ENCODE data around the gene IRF2BPL.

Gene IRF2BPL

DNA sequence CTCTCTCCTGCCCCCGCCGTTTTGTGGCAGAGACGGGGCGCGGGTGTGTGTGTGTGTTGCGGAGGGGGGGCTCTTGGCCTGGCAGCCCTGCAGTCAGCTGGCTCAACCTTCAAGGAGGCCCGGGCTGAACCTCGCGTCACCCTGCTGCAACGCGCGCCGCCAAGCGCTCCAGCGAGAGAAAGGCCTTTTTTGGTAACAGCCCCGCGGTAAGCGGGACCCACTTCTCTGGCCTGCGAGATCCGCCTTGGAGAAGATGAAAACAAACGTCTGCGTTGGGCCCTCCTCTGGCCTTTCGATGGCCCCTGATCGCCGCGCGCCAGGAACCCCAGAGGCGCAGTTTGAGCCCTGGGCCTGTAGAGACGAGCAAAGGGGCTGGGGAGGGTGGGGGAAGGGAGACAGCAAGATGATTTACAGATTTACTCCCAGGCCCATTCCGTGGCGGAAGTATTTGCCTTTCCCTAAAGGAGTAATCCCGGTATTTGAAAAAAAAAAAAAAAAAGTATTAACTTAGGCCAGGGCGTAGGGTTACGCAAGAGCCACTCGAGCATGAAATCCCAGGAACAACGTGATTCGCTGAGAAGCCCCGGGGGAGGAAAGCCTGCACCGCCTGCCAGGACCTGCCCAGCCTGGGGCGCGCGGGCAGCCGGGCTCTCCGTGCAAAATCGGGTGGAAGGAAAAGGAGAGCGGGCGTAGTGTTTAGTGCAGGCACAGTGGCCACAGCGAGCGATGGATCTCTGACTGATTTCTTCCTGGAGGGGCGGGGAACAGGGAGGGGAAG lies 4.5 kb upstream of the IRF2BPL start:
- peak; percentile 59 to 76 for DNase-seq (ENCODE audit: low read depth in 1 of 2, low spot score in 1 of 2)
- Histone ChIP-seq H3K4me3 (replicated peaks; ENCODE audit: insufficient read depth, low read length) (peak overlapping the region; percentile 42), H3K27me3 (ENCODE audit: insufficient read depth, poor library complexity, severe bottlenecking) (no peaks in the 10 kb centered on the region), H3K27ac (replicated peaks) (peak overlapping the region; percentile 91)
- TF ChIP-seq POLR2AphosphoS5 (IDR thresholded peaks at IDR 0.05; ENCODE audit: low read depth) (no peak), SPI1 (IDR thresholded peaks at IDR 0.05; ENCODE audit: borderline replicate concordance, low read depth) (no peak), GABPA (IDR thresholded peaks at IDR 0.05; ENCODE audit: low read depth) (no peak)
- TF ChIP-seq, protein P1, sequence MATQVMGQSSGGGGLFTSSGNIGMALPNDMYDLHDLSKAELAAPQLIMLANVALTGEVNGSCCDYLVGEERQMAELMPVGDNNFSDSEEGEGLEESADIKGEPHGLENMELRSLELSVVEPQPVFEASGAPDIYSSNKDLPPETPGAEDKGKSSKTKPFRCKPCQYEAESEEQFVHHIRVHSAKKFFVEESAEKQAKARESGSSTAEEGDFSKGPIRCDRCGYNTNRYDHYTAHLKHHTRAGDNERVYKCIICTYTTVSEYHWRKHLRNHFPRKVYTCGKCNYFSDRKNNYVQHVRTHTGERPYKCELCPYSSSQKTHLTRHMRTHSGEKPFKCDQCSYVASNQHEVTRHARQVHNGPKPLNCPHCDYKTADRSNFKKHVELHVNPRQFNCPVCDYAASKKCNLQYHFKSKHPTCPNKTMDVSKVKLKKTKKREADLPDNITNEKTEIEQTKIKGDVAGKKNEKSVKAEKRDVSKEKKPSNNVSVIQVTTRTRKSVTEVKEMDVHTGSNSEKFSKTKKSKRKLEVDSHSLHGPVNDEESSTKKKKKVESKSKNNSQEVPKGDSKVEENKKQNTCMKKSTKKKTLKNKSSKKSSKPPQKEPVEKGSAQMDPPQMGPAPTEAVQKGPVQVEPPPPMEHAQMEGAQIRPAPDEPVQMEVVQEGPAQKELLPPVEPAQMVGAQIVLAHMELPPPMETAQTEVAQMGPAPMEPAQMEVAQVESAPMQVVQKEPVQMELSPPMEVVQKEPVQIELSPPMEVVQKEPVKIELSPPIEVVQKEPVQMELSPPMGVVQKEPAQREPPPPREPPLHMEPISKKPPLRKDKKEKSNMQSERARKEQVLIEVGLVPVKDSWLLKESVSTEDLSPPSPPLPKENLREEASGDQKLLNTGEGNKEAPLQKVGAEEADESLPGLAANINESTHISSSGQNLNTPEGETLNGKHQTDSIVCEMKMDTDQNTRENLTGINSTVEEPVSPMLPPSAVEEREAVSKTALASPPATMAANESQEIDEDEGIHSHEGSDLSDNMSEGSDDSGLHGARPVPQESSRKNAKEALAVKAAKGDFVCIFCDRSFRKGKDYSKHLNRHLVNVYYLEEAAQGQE (IDR thresholded peaks at IDR 0.05; ENCODE audit: insufficient replicate concordance, low read depth) = no peak
- TF ChIP-seq, protein P2, sequence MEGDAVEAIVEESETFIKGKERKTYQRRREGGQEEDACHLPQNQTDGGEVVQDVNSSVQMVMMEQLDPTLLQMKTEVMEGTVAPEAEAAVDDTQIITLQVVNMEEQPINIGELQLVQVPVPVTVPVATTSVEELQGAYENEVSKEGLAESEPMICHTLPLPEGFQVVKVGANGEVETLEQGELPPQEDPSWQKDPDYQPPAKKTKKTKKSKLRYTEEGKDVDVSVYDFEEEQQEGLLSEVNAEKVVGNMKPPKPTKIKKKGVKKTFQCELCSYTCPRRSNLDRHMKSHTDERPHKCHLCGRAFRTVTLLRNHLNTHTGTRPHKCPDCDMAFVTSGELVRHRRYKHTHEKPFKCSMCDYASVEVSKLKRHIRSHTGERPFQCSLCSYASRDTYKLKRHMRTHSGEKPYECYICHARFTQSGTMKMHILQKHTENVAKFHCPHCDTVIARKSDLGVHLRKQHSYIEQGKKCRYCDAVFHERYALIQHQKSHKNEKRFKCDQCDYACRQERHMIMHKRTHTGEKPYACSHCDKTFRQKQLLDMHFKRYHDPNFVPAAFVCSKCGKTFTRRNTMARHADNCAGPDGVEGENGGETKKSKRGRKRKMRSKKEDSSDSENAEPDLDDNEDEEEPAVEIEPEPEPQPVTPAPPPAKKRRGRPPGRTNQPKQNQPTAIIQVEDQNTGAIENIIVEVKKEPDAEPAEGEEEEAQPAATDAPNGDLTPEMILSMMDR (IDR thresholded peaks at IDR 0.05; ENCODE audit: insufficient read depth, low read length) = no peak

DNA sequence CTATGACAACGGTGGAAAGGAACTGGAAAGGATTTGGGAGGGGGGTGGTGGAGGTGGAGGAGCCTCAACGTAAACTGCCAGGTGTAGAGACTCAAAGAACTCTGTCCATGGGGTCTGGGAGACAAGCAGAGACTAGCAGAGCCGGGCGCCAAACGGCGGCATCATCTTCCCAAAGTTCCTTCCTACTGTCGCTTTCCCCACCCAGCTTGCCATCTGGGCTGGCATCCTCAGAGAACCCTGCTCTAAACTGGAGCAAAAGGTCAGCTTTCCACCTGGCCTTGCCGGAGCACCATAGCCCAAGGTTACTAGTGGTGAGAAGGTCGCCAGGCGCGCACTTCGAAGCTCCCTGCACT lies 4.0 kb upstream of the IRF2BPL start:
- no peak for DNase-seq (ENCODE audit: low read depth in 1 of 2, low spot score in 1 of 2)
- TF ChIP-seq POLR2AphosphoS5 (IDR thresholded peaks at IDR 0.05; ENCODE audit: low read depth) (no peak), SPI1 (IDR thresholded peaks at IDR 0.05; ENCODE audit: borderline replicate concordance, low read depth) (no peak), GABPA (IDR thresholded peaks at IDR 0.05; ENCODE audit: low read depth) (no peak)
- TF ChIP-seq, protein P2 (IDR thresholded peaks at IDR 0.05; ENCODE audit: insufficient read depth, low read length) = no peak
- TF ChIP-seq, protein P1 (IDR thresholded peaks at IDR 0.05; ENCODE audit: insufficient replicate concordance, low read depth) = no peak
- Histone ChIP-seq H3K27me3 (ENCODE audit: insufficient read depth, poor library complexity, severe bottlenecking) (no peaks in the 10 kb centered on the region), H3K4me3 (replicated peaks; ENCODE audit: insufficient read depth, low read length) (no peak overlapping the region), H3K27ac (replicated peaks) (no peak overlapping the region)

DNA sequence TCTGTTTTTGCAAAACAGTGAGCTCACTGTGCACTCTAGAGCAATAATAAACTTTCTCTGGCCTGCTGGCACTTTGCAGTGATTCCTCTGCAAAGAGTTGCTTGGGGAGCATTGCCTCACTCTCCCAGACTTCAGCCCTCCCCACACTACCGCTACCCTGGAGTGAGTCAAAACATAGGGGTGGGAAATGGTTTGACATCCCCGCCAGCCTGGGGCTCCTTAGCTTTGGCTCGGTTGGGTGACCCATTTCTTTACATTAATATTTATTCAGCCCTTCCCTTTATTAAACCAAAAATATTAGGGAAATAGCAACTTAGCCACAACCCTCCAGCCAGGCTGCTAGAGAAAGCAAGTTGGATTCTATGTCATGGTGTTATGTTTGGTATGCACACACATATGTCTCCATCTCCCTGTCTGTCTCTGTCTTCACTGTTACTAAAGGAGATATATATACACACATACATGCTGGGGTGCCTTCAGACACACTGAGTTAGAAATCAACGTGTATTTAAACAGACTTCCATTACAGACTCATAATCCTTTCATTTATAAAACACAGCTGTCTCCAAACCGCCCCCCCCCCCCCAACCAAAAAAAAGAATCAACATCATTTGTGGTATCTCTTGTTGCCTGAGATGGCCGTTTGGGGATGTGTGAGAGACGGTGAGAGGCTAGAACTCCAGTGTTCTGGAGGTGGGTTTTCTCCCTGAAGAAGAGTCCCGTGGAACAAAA lies 3.4 kb upstream of the IRF2BPL start:
- TF ChIP-seq SPI1 (IDR thresholded peaks at IDR 0.05; ENCODE audit: borderline replicate concordance, low read depth) = no peak
- TF ChIP-seq, protein P1 (IDR thresholded peaks at IDR 0.05; ENCODE audit: insufficient replicate concordance, low read depth) = no peak
- TF ChIP-seq, protein P2 (IDR thresholded peaks at IDR 0.05; ENCODE audit: insufficient read depth, low read length) = no peak
- TF ChIP-seq GABPA (IDR thresholded peaks at IDR 0.05; ENCODE audit: low read depth) = no peak
- TF ChIP-seq POLR2AphosphoS5 (IDR thresholded peaks at IDR 0.05; ENCODE audit: low read depth) = no peak
- no peak overlapping the region for H3K27ac ChIP-seq (replicated peaks)
- H3K27me3 ChIP-seq (ENCODE audit: insufficient read depth, poor library complexity, severe bottlenecking) = no peaks in the 10 kb centered on the region
- no peak for DNase-seq (ENCODE audit: low read depth in 1 of 2, low spot score in 1 of 2)
- no peak overlapping the region for H3K4me3 ChIP-seq (replicated peaks; ENCODE audit: insufficient read depth, low read length)

All from HL-60 (cell line).